K562 (cell line): ENCODE data around the gene SND1. TPM values are rescaled to one million over a fixed set of nuclear protein-coding genes. Genes with fewer than 3 reads are reported as not detected.

Experiments used
- ATAC-seq: fragments of 200-7000 bp; cut with Tn5 transposase; 3 replicates; pipeline ENCODE4 v1.9.1; 2020; ENCODE audit warnings: moderate library complexity
- BruUV-seq: library from RNA; stranded (reverse); fragments of 400-500 nt; replicated peaks from 2 replicates; lab custom pipeline; 2021; lab: Mats Ljungman, UMichigan
- CTCF ChIA-PET: fragments of 300-600 bp; formaldehyde crosslinking; extraction: SDS; loops from one replicate; lab custom pipeline; 2021; ENCODE audit warnings: low intra/inter-chr PET ratio; lab: Yijun Ruan, JAX
- POLR2A ChIA-PET: fragments of 300-600, 350-650 bp; sonication (Branson Sonifier 250); formaldehyde crosslinking; extraction: SDS; loops from one replicate; lab custom pipeline; 2021; ENCODE audit warnings: antibody characterized with exemption, inconsistent platforms; lab: Yijun Ruan, JAX
- DNase-seq, 4 experiments: peaks; one replicate each; pipeline versions ENCODE4 v3.0.0 to v3.0.0-alpha.2; 2011 to 2018; ENCODE audit warnings: low spot score in 3 of 4, mixed read lengths in 3 of 4; ENCODE audit errors: extremely low read depth in 1 of 4
- FAIRE-seq: peaks from 2 replicates; lab custom pipeline; 2011; peaks lifted over from hg19 to GRCh38; lab: Jason Lieb, UNC
- H2AFZ ChIP-seq: 2 replicates; pipeline ENCODE4 v1.6.0; 2011; ENCODE audit warnings: low read depth, low read length, control low read depth, inconsistent platforms
- H3K27ac ChIP-seq: fragments of 200-600 bp; 3 replicates; pipeline ENCODE4 v1.8.0; 2011; ENCODE audit warnings: low read depth, mild to moderate bottlenecking, control low read depth, inconsistent platforms, low read length, moderate library complexity, mixed read lengths; ENCODE audit errors: extremely low read depth
- H3K27me3 ChIP-seq, 2 experiments: fragments of 300-600 bp in 1 of 2; 2 replicates in 1 of 2; 3 replicates in 1 of 2; pipeline versions ENCODE4 v1.6.0 to v1.8.0; 2011; ENCODE audit warnings: inconsistent platforms in 2 of 2, low read length in 2 of 2, mild to moderate bottlenecking in 1 of 2, mixed read lengths in 1 of 2, moderate library complexity in 1 of 2; ENCODE audit not compliant: control insufficient read depth in 2 of 2, insufficient read depth in 2 of 2
- H3K36me3 ChIP-seq: fragments of 300-600 bp; 3 replicates; pipeline ENCODE4 v1.8.0; 2011; ENCODE audit warnings: mild to moderate bottlenecking, low read length, inconsistent platforms; ENCODE audit not compliant: control insufficient read depth, insufficient read depth
- H3K4me1 ChIP-seq, 2 experiments: fragments of 200-600 bp in 1 of 2; replicated peaks in 1 of 2; 2 replicates in 1 of 2; 3 replicates in 1 of 2; pipeline versions ENCODE4 v1.5.1 to v1.8.0; 2011; ENCODE audit warnings: inconsistent platforms in 2 of 2, low read length in 2 of 2, mild to moderate bottlenecking in 1 of 2, mixed read lengths in 1 of 2, moderate library complexity in 1 of 2; ENCODE audit not compliant: control insufficient read depth in 2 of 2, insufficient read depth in 2 of 2
- H3K4me2 ChIP-seq: 2 replicates; pipeline ENCODE4 v1.6.1; 2011; ENCODE audit warnings: low read length, control low read depth, inconsistent platforms, mixed read lengths; ENCODE audit not compliant: insufficient read depth
- H3K4me3 ChIP-seq: fragments of 200-600 bp; sonication (generic), shearing (Covaris generic); 2 replicates; pipeline ENCODE4 v1.5.1; 2016; ENCODE audit warnings: control low read depth, inconsistent platforms
- H3K79me2 ChIP-seq: fragments of 200-600 bp; 3 replicates; pipeline ENCODE4 v1.8.0; 2011; ENCODE audit warnings: low read length, inconsistent platforms; ENCODE audit not compliant: control insufficient read depth, insufficient read depth
- H3K9ac ChIP-seq, 2 experiments: 2 replicates each; pipeline versions ENCODE4 v1.6.0 to v1.6.1; 2011; ENCODE audit warnings: low read depth in 2 of 2, low read length in 2 of 2, control low read depth in 1 of 2, inconsistent platforms in 1 of 2, mild to moderate bottlenecking in 1 of 2, mixed read lengths in 1 of 2; ENCODE audit not compliant: insufficient read depth in 1 of 2
- H3K9me1 ChIP-seq: one replicate; pipeline ENCODE4 v1.6.0; 2011; ENCODE audit warnings: inconsistent platforms, mild to moderate bottlenecking, low read length, moderate library complexity; ENCODE audit not compliant: control insufficient read depth, insufficient read depth
- H3K9me3 ChIP-seq: replicated peaks from 2 replicates; pipeline ENCODE4 v1.5.1; 2011; ENCODE audit warnings: low read depth, low read length, inconsistent platforms; ENCODE audit not compliant: control insufficient read depth, insufficient read depth
- H4K20me1 ChIP-seq: replicated peaks from 2 replicates; pipeline ENCODE4 v1.6.1; 2011; ENCODE audit warnings: low read length, inconsistent platforms, mixed read lengths; ENCODE audit not compliant: control insufficient read depth, insufficient read depth
- HEY1 ChIP-seq: fragments of 250-450 bp; sonication (Bioruptor Pico); IDR thresholded peaks from 2 replicates; pipeline ENCODE4 v1.5.0; 2020; ENCODE audit warnings: mild to moderate bottlenecking, moderate library complexity, borderline replicate concordance
- POLR2G ChIP-seq: fragments of 200-400 bp; formaldehyde crosslinking; IDR thresholded peaks from 2 replicates; pipeline ENCODE4 v1.6.1; 2017; ENCODE audit warnings: low read depth, mild to moderate bottlenecking, antibody characterized with exemption, low read length, moderate library complexity
- RBM22 ChIP-seq: fragments of 200-400 bp; formaldehyde crosslinking; IDR thresholded peaks from 2 replicates; pipeline ENCODE4 v1.6.1; 2018; ENCODE audit warnings: low read length, low read depth; ENCODE audit not compliant: poor library complexity, severe bottlenecking
- WGBS: fragments of 100-300 bp; shearing (Covaris generic); methylation state at CpG from one replicate; pipeline ENCODE4 v1.1.6; 2016; ENCODE audit warnings: low coverage, mixed read lengths; ENCODE audit not compliant: insufficient coverage; ENCODE audit errors: missing lambda C conversion rate; 5-methylcytosine and 5-hydroxymethylcytosine counted together
- in situ Hi-C: fragments of 300-500 bp; cut with MboI; formaldehyde crosslinking; loops from 4 replicates; pipeline ENCODE4 v1.15.0; 2018; ENCODE audit warnings: inconsistent platforms, mixed read lengths
- intact Hi-C: fragments of 100-400 bp; cut with micrococcal nuclease; formaldehyde crosslinking; loops from 2 replicates; pipeline ENCODE4 v1.14.2; 2022
- polyA plus RNA-seq, 8 experiments: library from polyadenylated mRNA; depleted of rRNA in 4 of 8; stranded (reverse) in 5 of 8; unstranded in 3 of 8; fragments of >200 nt; fragmentation: Nextera tagmentation in 2 of 8; fragmentation: Illumina TruSeq in 1 of 8; extraction: Ambion mirVana in 2 of 8; extraction: Trizol in 1 of 8; gene quantifications; 2 replicates each; pipeline versions ENCODE4 v1.2.1 to v1.2.3, GENCODE V29; 2011 to 2014; ENCODE audit warnings: inconsistent platforms in 1 of 8, missing spikeins in 1 of 8
- total RNA-seq, 7 experiments: library from RNA; depleted of rRNA in 6 of 7; stranded (reverse); fragments of >200 nt in 6 of 7; fragmentation: Illumina TruSeq in 2 of 7; extraction: Trizol in 2 of 7; gene quantifications; 2 replicates each; pipeline versions ENCODE4 v1.2.1 to v1.2.3, GENCODE V29; 2011 to 2021; ENCODE audit warnings: low replicate concordance in 1 of 7

SND1 gene
- total and polyA plus RNA-seq, 9 of the 15 experiments (the other 6 are each of a cell fraction or from before 2014, with no cell fraction given): 46.5 to 307 (median 191) TPM

GRCh38 chr7:128068785-128069184 is 416.8 kb downstream of the SND1 start:
- H3K4me1 ChIP-seq: no peaks in the 10 kb centered on the region
- H4K20me1 ChIP-seq: peaks cover 5% of the 10 kb centered on the region; the same call in 1 of the 2 replicates
- ChIA-PET CTCF (no interaction called here), POLR2A (interaction anchor here (0.6 to 1.4 kb wide), 5 partner anchors 8 to 1970 kb away, joined by 3 to 6 read pairs (median 4); no protein-coding TSS in a partner anchor)
- TF ChIP-seq POLR2G: 0 out of 2 replicates have a peak, but pooled peaks have one; percentile 29
- TF ChIP-seq HEY1 (CRISPR knock-in tag): no peak
- peak; percentile 71 for TF ChIP-seq RBM22
- in situ Hi-C loops: no loop called here
- ATAC-seq: no peak
- no peak overlapping the region for H3K27ac ChIP-seq
- H3K79me2 ChIP-seq: no peaks in the 10 kb centered on the region
- DNase-seq: no peak
- peaks cover 41% of the 10 kb centered on the region; the same call in 2 of the 3 replicates for H3K36me3 ChIP-seq
- H3K9me1 ChIP-seq: no peaks in the 10 kb centered on the region
- BruUV-seq: no TSS peak
- WGBS: 86% methylated on average over 8 of the region's 8 CpGs
- H3K9me3 ChIP-seq: no peaks in the 10 kb centered on the region
- no peaks in the 10 kb centered on the region for H3K27me3 ChIP-seq
- peak overlapping the region in 1 of 2 experiments; percentile 61; a peak in 1 of 4 replicates for H3K9ac ChIP-seq
- no peak overlapping the region for H2AFZ ChIP-seq
- no peak overlapping the region for H3K4me3 ChIP-seq
- H3K4me2 ChIP-seq: no peak overlapping the region
- no peak for FAIRE-seq
- intact Hi-C loops: no loop called here
